Stimulated activated naive CD4-positive, alpha-beta T cell (primary cell): ENCODE results near the gene TTLL11.

Experiments used
- DNase-seq, 6 experiments: peaks; one replicate each; lab custom pipeline; 2025; lab: John Stamatoyannopoulos, UW

Gene TTLL11

GRCh38 chr9:121968056-121968455 is 125.1 kb downstream of the TTLL11 start:
- DNase-seq, result no peak

GRCh38 chr9:121966706-121967105 is 126.4 kb downstream of the TTLL11 start:
- DNase-seq, result no peak

- no peak for DNase-seq
These were observed 129.5 kb downstream of the TTLL11 start for GRCh38 chr9:121963528-121963995.

- no peak for DNase-seq
These were observed 130.7 kb downstream of the TTLL11 start for GRCh38 chr9:121962421-121962820.

- DNase-seq, result no peak
These were observed 132.4 kb downstream of the TTLL11 start for GRCh38 chr9:121960665-121961064.

GRCh38 chr9:121958530-121958929 is 134.6 kb downstream of the TTLL11 start:
- no peak for DNase-seq

- DNase-seq, result no peak
These were observed 136.3 kb downstream of the TTLL11 start for GRCh38 chr9:121956808-121957207.

GRCh38 chr9:121955649-121956048 is 137.5 kb downstream of the TTLL11 start:
- DNase-seq, result no peak

GRCh38 chr9:121954477-121955140 is 138.5 kb downstream of the TTLL11 start:
- DNase-seq, result no peak

GRCh38 chr9:121952611-121953010 is 140.5 kb downstream of the TTLL11 start:
- no peak for DNase-seq

GRCh38 chr9:121950866-121951265 is 142.2 kb downstream of the TTLL11 start:
- DNase-seq, result no peak

- no peak for DNase-seq
These were observed 142.7 kb downstream of the TTLL11 start for GRCh38 chr9:121950441-121950840.

GRCh38 chr9:121949766-121950165 is 143.3 kb downstream of the TTLL11 start:
- DNase-seq, result no peak

- no peak for DNase-seq
These were observed 143.7 kb downstream of the TTLL11 start for GRCh38 chr9:121949364-121949763.

GRCh38 chr9:121947775-121948174 is 145.3 kb downstream of the TTLL11 start:
- no peak for DNase-seq

- DNase-seq, result no peak
These were observed 146.6 kb downstream of the TTLL11 start for GRCh38 chr9:121946465-121946864.

GRCh38 chr9:121945849-121946248 is 147.3 kb downstream of the TTLL11 start:
- DNase-seq, result no peak

- DNase-seq, result no peak
These were observed 147.8 kb downstream of the TTLL11 start for GRCh38 chr9:121945281-121945680.

- DNase-seq, result no peak
These were observed 148.4 kb downstream of the TTLL11 start for GRCh38 chr9:121944711-121945191.

GRCh38 chr9:121943463-121943862 is 149.6 kb downstream of the TTLL11 start:
- no peak for DNase-seq

- DNase-seq, result no peak
These were observed 150.2 kb downstream of the TTLL11 start for GRCh38 chr9:121942866-121943382.

- DNase-seq, result no peak
These were observed 150.8 kb downstream of the TTLL11 start for GRCh38 chr9:121942313-121942712.

- no peak for DNase-seq
These were observed 153.5 kb downstream of the TTLL11 start for GRCh38 chr9:121939643-121940042.

- DNase-seq, result no peak
These were observed 154.5 kb downstream of the TTLL11 start for GRCh38 chr9:121938621-121939020.
